H1 (cell line): Measurements from ENCODE around the gene CXCR4. TPM values are rescaled to one million over a fixed set of nuclear protein-coding genes. Genes with fewer than 3 reads are reported as not detected.

Source experiments
- BACH1 ChIP-seq: IDR thresholded peaks from 2 replicates; pipeline ENCODE4 v1.6.1; 2012; ENCODE audit warnings: low read length, improper control_type of control experiment
- CREB1 ChIP-seq: IDR thresholded peaks from 2 replicates; pipeline ENCODE4 v1.6.1; 2012; ENCODE audit warnings: inconsistent platforms
- RXRA ChIP-seq: IDR thresholded peaks from 2 replicates; pipeline ENCODE4 v1.6.1; 2011; ENCODE audit warnings: low read depth, mild to moderate bottlenecking, low read length, moderate library complexity; ENCODE audit not compliant: insufficient read depth
- SIN3A ChIP-seq, 2 experiments: IDR thresholded peaks in 1 of 2; conservative IDR thresholded peaks in 1 of 2; 2 replicates each; pipeline ENCODE4 v1.6.1; 2011 to 2012; ENCODE audit warnings: low read length in 2 of 2, improper control_type of control experiment in 1 of 2, low read depth in 1 of 2, mild to moderate bottlenecking in 1 of 2
- SP2 ChIP-seq: IDR thresholded peaks from 2 replicates; pipeline ENCODE4 v1.6.1; 2012; ENCODE audit warnings: mild to moderate bottlenecking, low read length, inconsistent platforms
- TAF1 ChIP-seq: IDR thresholded peaks from 2 replicates; pipeline ENCODE4 v1.6.1; 2011; ENCODE audit warnings: mild to moderate bottlenecking, low read depth, low read length
- YY1 ChIP-seq: IDR thresholded peaks from 2 replicates; pipeline ENCODE4 v1.6.1; 2011; ENCODE audit warnings: low read depth, mild to moderate bottlenecking, low read length
- polyA plus RNA-seq, 7 experiments: library from polyadenylated mRNA; depleted of rRNA in 3 of 7; stranded (reverse) in 5 of 7; unstranded in 2 of 7; fragments of >200 nt in 5 of 7; fragments of 200-250 nt in 2 of 7; gene quantifications; 1 replicate in 5 of 7; 2 replicates in 1 of 7; 4 replicates in 1 of 7; pipeline versions ENCODE4 v1.2.1 to v1.2.3, GENCODE V29; 2011 to 2013; ENCODE audit warnings: missing spikeins in 2 of 7, mixed read lengths in 2 of 7
- total RNA-seq: library from RNA; stranded (reverse); fragmentation: NEBNext Ultra II Directional; extraction: Animal tissue kit (Norgen Biotek cat#: 25700); gene quantifications from 2 replicates; pipeline ENCODE4 v1.2.1, GENCODE V29; 2021
- TF ChIP-seq, protein P1 (sequence below): IDR thresholded peaks from 2 replicates; pipeline ENCODE4 v1.6.1; 2011; ENCODE audit warnings: low read length, improper control_type of control experiment

CXCR4 gene
- total and polyA plus RNA-seq, 2 of the 8 experiments (the other 6 are each of a cell fraction or from before 2014, with no cell fraction given), result 1.8 to 2.8 TPM

DNA sequence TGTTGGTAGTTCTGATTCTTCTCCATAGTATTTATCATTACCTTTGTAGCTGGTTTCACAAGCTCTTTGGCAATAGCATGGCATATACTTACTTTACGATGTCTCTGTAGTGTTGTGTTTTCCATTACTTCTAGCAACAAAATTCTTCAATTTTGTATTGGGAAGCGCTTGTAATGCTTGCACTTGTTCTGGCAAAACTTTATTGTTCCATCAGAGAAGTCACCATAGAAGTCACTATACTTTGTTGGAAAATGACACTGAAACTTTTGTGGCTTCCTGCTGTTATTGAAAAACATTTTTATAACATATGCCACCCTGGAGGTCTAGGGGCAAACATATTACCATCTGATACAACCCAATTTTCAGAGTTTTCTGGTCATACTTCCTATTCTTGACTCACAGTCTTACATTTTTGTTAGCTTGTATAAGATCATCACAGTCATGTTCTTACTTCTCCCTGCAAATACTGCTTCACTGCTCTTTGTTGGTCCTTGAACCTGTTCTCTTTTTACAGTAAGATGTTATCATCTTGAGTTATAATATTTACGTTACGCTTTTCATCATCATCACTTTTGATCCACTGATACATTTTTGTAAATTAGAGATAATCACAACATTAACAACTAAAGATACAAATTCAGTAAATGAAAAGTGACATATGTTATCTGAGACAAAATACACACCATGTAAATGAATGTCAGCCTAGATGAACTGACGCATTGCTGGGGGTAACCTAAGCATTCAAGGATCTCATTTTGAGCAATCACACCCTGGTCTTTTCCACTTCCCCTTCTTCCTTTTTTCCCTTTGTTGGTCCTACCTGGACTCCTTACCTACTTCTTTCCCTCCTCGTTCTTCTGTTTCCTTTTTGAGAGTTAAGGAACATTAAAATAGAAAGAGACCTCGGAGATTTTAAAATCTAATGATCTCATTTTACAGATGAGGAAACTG, 33.3 kb upstream of the CXCR4 start (continued):
- TF ChIP-seq CREB1 (no peak), SIN3A (conservative IDR thresholded peaks at IDR 0.05 in 1 of 2, IDR thresholded peaks at IDR 0.05 in 1 of 2; ENCODE audit: low read depth in 1 of 2, low read length in 2 of 2) (no peak), RXRA (no peak), YY1 (no peak), BACH1 (no peak), SP2 (no peak), TAF1 (no peak)
- TF ChIP-seq, protein P1, sequence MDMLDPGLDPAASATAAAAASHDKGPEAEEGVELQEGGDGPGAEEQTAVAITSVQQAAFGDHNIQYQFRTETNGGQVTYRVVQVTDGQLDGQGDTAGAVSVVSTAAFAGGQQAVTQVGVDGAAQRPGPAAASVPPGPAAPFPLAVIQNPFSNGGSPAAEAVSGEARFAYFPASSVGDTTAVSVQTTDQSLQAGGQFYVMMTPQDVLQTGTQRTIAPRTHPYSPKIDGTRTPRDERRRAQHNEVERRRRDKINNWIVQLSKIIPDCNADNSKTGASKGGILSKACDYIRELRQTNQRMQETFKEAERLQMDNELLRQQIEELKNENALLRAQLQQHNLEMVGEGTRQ, result no peak
